ENCODE data around the gene SEMA6C. TPM values are rescaled to one million over a fixed set of nuclear protein-coding genes. Genes with fewer than 3 reads are reported as not detected.
"Not testable (repeated sequence)": the region's sequence is repeated elsewhere in the genome, so short reads cannot be mapped to it uniquely, and the experiment has no call there.

Gene SEMA6C
- total and polyA plus RNA-seq, 8 donors: 0.47 to 24.1 (median 2.2) TPM

DNA sequence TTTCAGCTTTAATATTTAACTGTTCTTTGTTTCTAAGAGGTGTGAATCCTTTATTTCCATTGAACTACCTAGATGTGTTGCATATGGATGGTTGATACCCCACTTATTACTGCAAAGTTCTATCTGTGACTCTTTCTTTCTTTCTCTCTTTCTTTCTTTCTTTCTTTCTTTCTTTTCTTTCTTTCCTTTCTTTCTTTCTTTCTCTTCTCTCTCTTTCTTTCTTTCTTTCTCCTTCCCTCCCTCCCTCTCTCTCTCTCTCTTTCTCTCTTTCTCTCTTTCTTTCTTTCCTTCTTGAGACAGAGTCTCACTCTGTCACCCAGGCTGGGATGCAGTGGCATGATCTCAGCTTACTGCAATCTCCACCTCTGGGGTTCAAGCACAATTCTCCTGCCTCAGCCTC lies 41.8 kb downstream of the SEMA6C start:
- TF ChIP-seq, protein P1, sequence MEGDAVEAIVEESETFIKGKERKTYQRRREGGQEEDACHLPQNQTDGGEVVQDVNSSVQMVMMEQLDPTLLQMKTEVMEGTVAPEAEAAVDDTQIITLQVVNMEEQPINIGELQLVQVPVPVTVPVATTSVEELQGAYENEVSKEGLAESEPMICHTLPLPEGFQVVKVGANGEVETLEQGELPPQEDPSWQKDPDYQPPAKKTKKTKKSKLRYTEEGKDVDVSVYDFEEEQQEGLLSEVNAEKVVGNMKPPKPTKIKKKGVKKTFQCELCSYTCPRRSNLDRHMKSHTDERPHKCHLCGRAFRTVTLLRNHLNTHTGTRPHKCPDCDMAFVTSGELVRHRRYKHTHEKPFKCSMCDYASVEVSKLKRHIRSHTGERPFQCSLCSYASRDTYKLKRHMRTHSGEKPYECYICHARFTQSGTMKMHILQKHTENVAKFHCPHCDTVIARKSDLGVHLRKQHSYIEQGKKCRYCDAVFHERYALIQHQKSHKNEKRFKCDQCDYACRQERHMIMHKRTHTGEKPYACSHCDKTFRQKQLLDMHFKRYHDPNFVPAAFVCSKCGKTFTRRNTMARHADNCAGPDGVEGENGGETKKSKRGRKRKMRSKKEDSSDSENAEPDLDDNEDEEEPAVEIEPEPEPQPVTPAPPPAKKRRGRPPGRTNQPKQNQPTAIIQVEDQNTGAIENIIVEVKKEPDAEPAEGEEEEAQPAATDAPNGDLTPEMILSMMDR (IDR thresholded peaks at IDR 0.05): no peak
- no peak overlapping the region for H3K4me3 ChIP-seq
- FAIRE-seq (no peak), DNase-seq (no peak), ATAC-seq (no peak)
- intact Hi-C loops (cut with DNase I): no loop called here
- no peak overlapping the region for H3K27ac ChIP-seq
- H3K27me3 ChIP-seq: no peaks in the 10 kb centered on the region
- no peaks in the 10 kb centered on the region for H3K9me3 ChIP-seq
- H3K4me1 ChIP-seq: no peaks in the 10 kb centered on the region
- H3K36me3 ChIP-seq: no peaks in the 10 kb centered on the region

GRCh38 chr1:151098126-151098525 lies 48.3 kb downstream of the SEMA6C start:
- intact Hi-C loops (cut with DNase I): loop anchor here in 1 of 3 donors (10.0 kb wide), 1 partner anchor 57 kb away; the partner anchor contains the start of gene TNFAIP8L2
- no peak for FAIRE-seq
- Histone ChIP-seq H3K4me3 (no peak overlapping the region), H3K9me3 (no peaks in the 10 kb centered on the region), H3K36me3 (no peaks in the 10 kb centered on the region), H3K4me1 (no peaks in the 10 kb centered on the region), H3K27ac (no peak overlapping the region), H3K27me3 (no peaks in the 10 kb centered on the region)
- ATAC-seq: no peak
- TF ChIP-seq, protein P1 (IDR thresholded peaks at IDR 0.05): no peak
- WGBS, 2 donors: 94 to 98% methylated on average over 1 of the region's 1 CpG
- no peak for DNase-seq

GRCh38 chr1:151097426-151097825 lies 49.0 kb downstream of the SEMA6C start:
- not testable (repeated sequence) for DNase-seq, H3K4me1 ChIP-seq, H3K4me3 ChIP-seq, H3K9me3 ChIP-seq, FAIRE-seq, ATAC-seq, H3K27me3 ChIP-seq, H3K36me3 ChIP-seq, H3K27ac ChIP-seq
- intact Hi-C loops (cut with DNase I): loop anchor here in 1 of 3 donors (10.0 kb wide), 1 partner anchor 57 kb away; the partner anchor contains the start of gene TNFAIP8L2
- 87 to 93% methylated on average over 6 of the region's 6 CpGs for WGBS, 2 donors

- DNase-seq (no peak), FAIRE-seq (no peak), ATAC-seq (no peak)
- no peaks in the 10 kb centered on the region for H3K4me1 ChIP-seq
- H3K27me3 ChIP-seq: no peaks in the 10 kb centered on the region
- TF ChIP-seq, protein P1 (IDR thresholded peaks at IDR 0.05): no peak
- no peak overlapping the region for H3K4me3 ChIP-seq
- H3K36me3 ChIP-seq: no peaks in the 10 kb centered on the region
- no peaks in the 10 kb centered on the region for H3K9me3 ChIP-seq
- WGBS, 2 donors: 67 to 68% methylated on average over 4 of the region's 4 CpGs
- no peak overlapping the region for H3K27ac ChIP-seq
- intact Hi-C loops (cut with DNase I): no loop called here
These were observed 60.4 kb downstream of the SEMA6C start for GRCh38 chr1:151085953-151086559.

Other genes starting within 250 kb of the SEMA6C start
- 10 to 100 TPM; 15.2 to 25.5 (median 20.6) TPM for gene SETDB1, start 220.3 kb downstream of the SEMA6C start, total RNA-seq
- gene SETDB1, start 220.3 kb downstream of the SEMA6C start, polyA plus RNA-seq: 10 to 100 TPM; 20.5 to 23.1 TPM
- 100 to 1,000 TPM in 3 of 6 donors, 10 to 100 TPM in 3; 75.0 to 155 (median 94.6) TPM for gene CERS2, start 171.8 kb downstream of the SEMA6C start, total RNA-seq
- 100 to 1,000 TPM; 112 to 122 TPM for gene CERS2, start 171.8 kb downstream of the SEMA6C start, polyA plus RNA-seq
- 10 to 100 TPM; 11.7 to 17.6 (median 13.8) TPM for gene ANXA9, start 164.3 kb downstream of the SEMA6C start, total RNA-seq
- 10 to 100 TPM; 18.1 to 30.7 TPM for gene ANXA9, start 164.3 kb downstream of the SEMA6C start, polyA plus RNA-seq
- 10 to 100 TPM; 24.1 to 35.5 (median 32.4) TPM for gene MINDY1, start 139.7 kb downstream of the SEMA6C start, total RNA-seq
- gene MINDY1, start 139.7 kb downstream of the SEMA6C start, polyA plus RNA-seq: 10 to 100 TPM; 23.1 to 24.2 TPM
- gene PRUNE1, start 138.2 kb downstream of the SEMA6C start, total RNA-seq: 10 to 100 TPM in 2 of 6 donors, 1 to 10 TPM in 4; 6.4 to 11.1 (median 8.1) TPM
- 10 to 100 TPM in 1 of 2 donors, 1 to 10 TPM in 1; 6.7 to 16.7 TPM for gene PRUNE1, start 138.2 kb downstream of the SEMA6C start, polyA plus RNA-seq
- gene BNIPL, start 110.0 kb downstream of the SEMA6C start, total RNA-seq: under 1 TPM; 0.12 to 0.40 (median 0.14) TPM
- gene BNIPL, start 110.0 kb downstream of the SEMA6C start, polyA plus RNA-seq: under 1 TPM; 0.31 to 0.34 TPM
- 1 to 10 TPM; 2.6 to 4.1 (median 3.2) TPM for gene C1orf56, start 98.9 kb downstream of the SEMA6C start, total RNA-seq
- 1 to 10 TPM; 3.0 to 4.8 TPM for gene C1orf56, start 98.9 kb downstream of the SEMA6C start, polyA plus RNA-seq
- gene CDC42SE1, start 87.0 kb downstream of the SEMA6C start, total RNA-seq: 10 to 100 TPM; 22.0 to 54.5 (median 27.0) TPM
- gene CDC42SE1, start 87.0 kb downstream of the SEMA6C start, polyA plus RNA-seq: 10 to 100 TPM; 32.0 to 40.9 TPM
- gene MLLT11, start 86.2 kb downstream of the SEMA6C start, total RNA-seq: under 1 TPM; 0.19 to 0.86 (median 0.35) TPM
- gene MLLT11, start 86.2 kb downstream of the SEMA6C start, polyA plus RNA-seq: 1 to 10 TPM; 1.2 to 3.3 TPM
- 1 to 10 TPM; 3.7 to 8.7 (median 5.7) TPM for gene GABPB2, start 75.9 kb downstream of the SEMA6C start, total RNA-seq
- 1 to 10 TPM; 4.5 to 5.0 TPM for gene GABPB2, start 75.9 kb downstream of the SEMA6C start, polyA plus RNA-seq
- gene TNFAIP8L2, start 10.0 kb upstream of the SEMA6C start, total RNA-seq: 1 to 10 TPM in 3 of 6 donors, under 1 TPM in 3; 0.16 to 3.8 (median 0.90) TPM
- 1 to 10 TPM; 1.3 to 2.9 TPM for gene TNFAIP8L2, start 10.0 kb upstream of the SEMA6C start, polyA plus RNA-seq
- gene LYSMD1, start 19.3 kb upstream of the SEMA6C start, total RNA-seq: 1 to 10 TPM; 1.8 to 5.5 (median 3.4) TPM
- 1 to 10 TPM; 4.3 to 4.5 TPM for gene LYSMD1, start 19.3 kb upstream of the SEMA6C start, polyA plus RNA-seq
- gene SCNM1, start 19.5 kb upstream of the SEMA6C start, total RNA-seq: 10 to 100 TPM in 3 of 6 donors, 1 to 10 TPM in 3; 7.7 to 18.1 (median 9.9) TPM
- gene SCNM1, start 19.5 kb upstream of the SEMA6C start, polyA plus RNA-seq: 10 to 100 TPM; 28.9 to 33.7 TPM
- gene TMOD4, start 29.4 kb upstream of the SEMA6C start, total RNA-seq: under 1 TPM in 4 of 6 donors, not detected in 2; 0.47 to 0.81 (median 0.56) TPM
- not detected for gene TMOD4, start 29.4 kb upstream of the SEMA6C start, polyA plus RNA-seq
- gene VPS72, start 43.6 kb upstream of the SEMA6C start, total RNA-seq: 10 to 100 TPM; 12.5 to 29.0 (median 23.7) TPM
- 10 to 100 TPM; 20.8 to 25.9 TPM for gene VPS72, start 43.6 kb upstream of the SEMA6C start, polyA plus RNA-seq
- gene PIP5K1A, start 51.9 kb upstream of the SEMA6C start, total RNA-seq: 10 to 100 TPM; 10.1 to 22.6 (median 15.3) TPM
- 10 to 100 TPM; 16.6 to 20.8 TPM for gene PIP5K1A, start 51.9 kb upstream of the SEMA6C start, polyA plus RNA-seq
- gene PSMD4, start 108.1 kb upstream of the SEMA6C start, total RNA-seq: 10 to 100 TPM; 53.7 to 83.6 (median 74.9) TPM
- gene PSMD4, start 108.1 kb upstream of the SEMA6C start, polyA plus RNA-seq: 100 to 1,000 TPM in 1 of 2 donors, 10 to 100 TPM in 1; 95.0 to 104 TPM
- gene ZNF687, start 135.7 kb upstream of the SEMA6C start, total RNA-seq: 10 to 100 TPM; 14.8 to 23.4 (median 17.2) TPM
- 10 to 100 TPM in 1 of 2 donors, 1 to 10 TPM in 1; 9.8 to 14.3 TPM for gene ZNF687, start 135.7 kb upstream of the SEMA6C start, polyA plus RNA-seq
- gene PI4KB, start 180.8 kb upstream of the SEMA6C start, total RNA-seq: 10 to 100 TPM; 20.0 to 36.5 (median 24.1) TPM
- gene PI4KB, start 180.8 kb upstream of the SEMA6C start, polyA plus RNA-seq: 10 to 100 TPM; 33.3 to 44.2 TPM
- 10 to 100 TPM in 3 of 6 donors, 1 to 10 TPM in 3; 5.6 to 34.2 (median 8.6) TPM for gene RFX5, start 200.6 kb upstream of the SEMA6C start, total RNA-seq
- 1 to 10 TPM; 8.6 to 9.5 TPM for gene RFX5, start 200.6 kb upstream of the SEMA6C start, polyA plus RNA-seq
- gene SELENBP1, start 226.1 kb upstream of the SEMA6C start, total RNA-seq: 10 to 100 TPM; 13.1 to 36.8 (median 25.2) TPM
- gene SELENBP1, start 226.1 kb upstream of the SEMA6C start, polyA plus RNA-seq: 10 to 100 TPM; 53.6 to 93.0 TPM

Measured in pancreas (tissue), 10 donors.